Muscle layer of colon (tissue), 2 donors: Measurements from ENCODE around the gene CCDC150.
"Not testable (repeated sequence)": the region's sequence is repeated elsewhere in the genome, so short reads cannot be mapped to it uniquely, and the experiment has no call there.

Source experiments
- H3K27ac ChIP-seq: one replicate; pipeline ENCODE4 v1.7.0; 2013; ENCODE audit warnings: low read depth, mild to moderate bottlenecking, low read length, moderate library complexity
- H3K27me3 ChIP-seq, 2 donors: one replicate each; pipeline ENCODE4 v1.7.0; 2013; ENCODE audit warnings: low read length in 2 of 2, mild to moderate bottlenecking in 2 of 2; ENCODE audit not compliant: insufficient read depth in 2 of 2, control insufficient read depth in 1 of 2
- H3K36me3 ChIP-seq: one replicate; pipeline ENCODE4 v1.7.0; 2013; ENCODE audit warnings: mild to moderate bottlenecking, low read length; ENCODE audit not compliant: insufficient read depth
- H3K4me1 ChIP-seq: one replicate; pipeline ENCODE4 v1.7.0; 2013; ENCODE audit warnings: mild to moderate bottlenecking, low read length; ENCODE audit not compliant: insufficient read depth
- H3K4me3 ChIP-seq, 2 donors: one replicate each; pipeline ENCODE4 v1.7.0; 2013; ENCODE audit warnings: low read length in 2 of 2, low read depth in 1 of 2, mild to moderate bottlenecking in 1 of 2, moderate library complexity in 1 of 2
- H3K9ac ChIP-seq: one replicate; pipeline ENCODE4 v1.7.0; 2013; ENCODE audit warnings: low read length
- H3K9me3 ChIP-seq: one replicate; pipeline ENCODE4 v1.7.0; 2013; ENCODE audit warnings: mild to moderate bottlenecking, low read length
- donor health status: abdominal sarcoma.
- donor health status: Adenocarcinoma of cecum.

The CCDC150 gene

DNA sequence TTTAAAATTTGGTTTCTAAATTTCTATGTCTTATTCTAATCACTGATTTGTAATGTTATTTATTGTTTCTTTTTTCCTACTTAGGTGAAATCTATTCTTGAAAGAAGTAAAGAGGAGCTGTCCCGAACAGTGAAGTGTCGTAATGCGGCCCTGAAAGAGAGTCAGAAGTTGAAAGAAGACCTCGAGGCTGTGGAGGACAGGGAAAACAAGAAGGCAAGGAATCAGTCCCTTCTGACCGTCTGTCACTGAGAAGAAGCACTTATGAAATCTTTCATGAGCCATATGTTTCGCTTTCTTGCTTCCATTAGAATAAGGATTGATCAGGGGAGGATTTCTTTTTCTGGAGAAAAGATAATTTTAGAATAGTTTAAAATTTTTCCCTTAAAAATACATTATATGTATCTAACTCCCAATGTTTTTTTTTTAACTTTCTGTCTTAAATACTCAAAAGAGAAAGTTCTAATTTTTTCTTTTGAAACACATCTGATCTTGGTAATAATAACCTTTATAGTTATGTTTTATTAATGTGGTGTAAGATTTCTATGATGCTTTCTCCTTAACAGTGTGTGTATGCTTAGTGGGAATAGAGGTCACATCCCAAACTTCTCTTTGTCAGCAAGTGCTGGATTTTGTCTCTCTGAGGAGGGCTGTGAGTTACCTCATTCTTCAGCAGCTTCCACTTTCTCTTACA is 79.0 kb downstream of the CCDC150 start:
- H3K9ac ChIP-seq: no peak overlapping the region

GRCh38 chr2:196719110-196719872 is 79.8 kb downstream of the CCDC150 start:
- H3K9me3 ChIP-seq: no peaks in the 10 kb centered on the region
- H3K27ac ChIP-seq: no peak overlapping the region
- no peaks in the 10 kb centered on the region for H3K27me3 ChIP-seq
- H3K9ac ChIP-seq: no peak overlapping the region
- no peaks in the 10 kb centered on the region for H3K36me3 ChIP-seq
- H3K4me1 ChIP-seq: no peaks in the 10 kb centered on the region
- H3K4me3 ChIP-seq: no peak overlapping the region

More for the DNA sequence above, 79.0 kb downstream of the CCDC150 start:
- H3K4me1 ChIP-seq: no peaks in the 10 kb centered on the region
- H3K27me3 ChIP-seq: no peaks in the 10 kb centered on the region
- H3K4me3 ChIP-seq: no peak overlapping the region
- H3K36me3 ChIP-seq: no peaks in the 10 kb centered on the region
- no peaks in the 10 kb centered on the region for H3K9me3 ChIP-seq
- H3K27ac ChIP-seq: no peak overlapping the region

DNA sequence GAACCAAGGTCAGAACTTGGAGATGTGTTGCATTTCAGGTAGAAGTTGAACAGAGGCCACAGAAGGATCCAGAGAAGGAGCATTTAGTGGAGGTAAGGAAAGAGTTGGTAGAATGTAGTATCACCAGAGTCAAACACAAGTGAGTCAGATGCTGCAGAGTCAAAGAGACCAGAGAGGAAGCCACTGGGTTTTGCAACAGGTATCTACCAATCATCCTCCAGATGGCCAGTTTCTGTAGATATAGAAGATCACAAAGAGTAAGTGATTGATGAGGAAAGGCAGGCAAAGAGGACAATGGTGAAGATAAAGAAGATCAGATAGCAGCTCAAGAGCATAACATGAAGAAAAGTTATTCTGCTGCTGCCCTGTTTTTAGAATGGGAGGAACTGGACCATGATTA is 84.1 kb downstream of the CCDC150 start:
- H3K27ac ChIP-seq: no peak overlapping the region
- H3K27me3 ChIP-seq: no peaks in the 10 kb centered on the region
- H3K9me3 ChIP-seq: no peaks in the 10 kb centered on the region
- H3K4me1 ChIP-seq: no peaks in the 10 kb centered on the region
- no peaks in the 10 kb centered on the region for H3K36me3 ChIP-seq
- H3K4me3 ChIP-seq: no peak overlapping the region
- no peak overlapping the region for H3K9ac ChIP-seq

DNA sequence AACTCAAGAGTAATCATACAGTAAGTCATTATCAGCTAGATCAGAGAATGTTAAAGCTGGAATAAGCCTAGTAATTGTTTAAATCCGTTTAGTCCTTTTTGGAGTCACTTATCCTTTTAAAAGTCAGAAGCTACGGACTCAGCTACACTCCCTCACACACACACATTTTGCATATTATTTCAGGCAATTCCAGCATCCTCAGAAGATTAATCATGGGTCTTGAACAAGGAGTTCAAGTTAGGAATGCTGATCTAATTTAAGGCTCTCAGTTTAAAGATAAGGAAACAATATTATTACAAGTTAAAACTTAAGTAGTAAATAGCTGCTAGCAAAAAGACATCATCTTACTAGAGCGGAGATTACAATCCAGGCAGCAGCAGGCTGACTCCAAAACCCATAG is 85.7 kb downstream of the CCDC150 start:
- H3K9ac ChIP-seq: no peak overlapping the region
- no peaks in the 10 kb centered on the region for H3K4me1 ChIP-seq
- no peak overlapping the region for H3K4me3 ChIP-seq
- H3K27me3 ChIP-seq: no peaks in the 10 kb centered on the region
- no peaks in the 10 kb centered on the region for H3K9me3 ChIP-seq
- no peaks in the 10 kb centered on the region for H3K36me3 ChIP-seq
- no peak overlapping the region for H3K27ac ChIP-seq

DNA sequence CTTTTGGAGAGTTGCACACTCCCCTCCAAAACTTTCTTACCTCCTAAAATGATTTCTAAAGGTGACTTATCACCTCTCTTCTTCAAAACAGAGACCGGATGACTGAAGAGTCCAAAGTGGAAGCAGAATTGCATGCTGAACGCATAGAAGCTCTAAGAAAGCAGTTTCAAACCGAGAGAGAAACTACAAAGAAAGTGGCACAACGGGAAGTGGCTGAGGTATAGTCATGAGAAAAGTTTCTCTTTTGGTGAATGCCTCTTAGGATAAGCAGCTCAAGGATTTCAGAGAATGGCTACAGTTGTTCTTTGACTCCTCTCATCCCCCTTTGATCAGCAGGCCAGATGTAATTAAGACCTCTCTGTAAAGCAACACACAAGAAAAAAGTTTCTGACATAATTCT is 86.4 kb downstream of the CCDC150 start:
- H3K9me3 ChIP-seq: no peaks in the 10 kb centered on the region
- no peaks in the 10 kb centered on the region for H3K36me3 ChIP-seq
- no peak overlapping the region for H3K4me3 ChIP-seq
- no peak overlapping the region for H3K27ac ChIP-seq
- no peaks in the 10 kb centered on the region for H3K4me1 ChIP-seq
- H3K9ac ChIP-seq: no peak overlapping the region
- no peaks in the 10 kb centered on the region for H3K27me3 ChIP-seq

DNA sequence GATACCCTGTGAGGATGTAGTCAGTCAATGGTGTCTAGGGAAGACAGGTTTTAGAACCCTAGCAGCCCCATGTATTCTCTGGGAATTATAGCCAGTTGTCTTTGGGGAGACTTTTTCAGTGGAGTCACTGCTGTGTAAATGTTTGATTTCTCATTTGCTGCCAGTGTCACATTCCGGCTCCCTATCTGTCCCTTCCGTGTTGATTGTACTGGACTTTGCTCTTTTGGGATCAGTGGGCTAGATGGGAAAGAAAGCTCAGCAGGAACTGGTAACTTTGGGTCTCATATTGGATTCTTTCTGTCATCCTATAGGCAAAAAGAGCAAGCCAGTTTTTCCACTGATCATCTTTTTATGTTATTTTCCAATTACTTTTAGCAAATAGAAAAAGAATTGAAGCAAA is 89.9 kb downstream of the CCDC150 start:
- Histone ChIP-seq H3K4me1 (no peaks in the 10 kb centered on the region), H3K4me3 (no peak overlapping the region), H3K27me3 (no peaks in the 10 kb centered on the region), H3K9me3 (no peaks in the 10 kb centered on the region), H3K27ac (no peak overlapping the region), H3K9ac (no peak overlapping the region), H3K36me3 (no peaks in the 10 kb centered on the region)

DNA sequence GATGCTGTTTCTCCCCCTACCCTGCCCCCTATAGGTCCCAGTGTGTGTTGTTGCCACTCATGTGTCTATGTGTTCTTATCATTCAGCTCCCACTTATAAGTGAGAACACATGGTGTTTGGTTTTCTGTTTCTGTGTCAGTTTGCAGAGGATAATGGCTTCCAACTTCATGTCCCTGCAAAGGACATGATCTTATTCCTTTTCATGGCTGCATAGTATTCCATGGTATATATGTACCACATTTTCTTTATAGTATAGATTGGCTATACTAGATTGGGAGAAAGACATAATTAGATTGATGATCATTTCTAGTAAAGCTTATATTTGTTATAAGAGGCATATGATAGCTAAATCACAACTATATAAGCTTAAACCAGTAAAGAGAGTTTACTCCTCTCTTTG is 97.1 kb downstream of the CCDC150 start:
- H3K27me3 ChIP-seq, H3K4me1 ChIP-seq, H3K27ac ChIP-seq: not testable (repeated sequence)

DNA sequence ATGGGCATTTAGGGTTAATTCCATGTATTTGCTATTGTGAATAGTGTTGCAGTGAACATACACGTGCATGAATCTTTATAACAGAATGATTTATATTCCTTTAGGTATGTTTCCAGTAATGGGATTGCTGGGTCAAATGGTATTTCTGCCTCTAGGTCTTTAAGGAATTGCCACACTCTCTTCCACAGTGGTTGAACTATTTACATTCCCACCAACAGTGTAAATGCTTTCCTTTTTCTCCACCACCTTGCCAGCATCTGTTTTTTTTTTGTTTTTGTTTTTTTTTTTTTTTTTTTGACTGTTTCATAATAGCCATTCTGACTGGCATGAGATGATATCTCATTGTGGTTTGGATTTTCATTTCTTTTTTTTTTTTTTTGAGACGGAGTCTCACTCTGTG is 97.5 kb downstream of the CCDC150 start:
- no peaks in the 10 kb centered on the region for H3K4me1 ChIP-seq
- H3K9ac ChIP-seq: no peak overlapping the region
- H3K27ac ChIP-seq: no peak overlapping the region
- no peaks in the 10 kb centered on the region for H3K36me3 ChIP-seq
- no peaks in the 10 kb centered on the region for H3K9me3 ChIP-seq
- no peaks in the 10 kb centered on the region for H3K27me3 ChIP-seq
- no peak overlapping the region for H3K4me3 ChIP-seq

More for the DNA sequence above, 97.1 kb downstream of the CCDC150 start:
- not testable (repeated sequence) for H3K9ac ChIP-seq, H3K36me3 ChIP-seq, H3K9me3 ChIP-seq, H3K4me3 ChIP-seq

DNA sequence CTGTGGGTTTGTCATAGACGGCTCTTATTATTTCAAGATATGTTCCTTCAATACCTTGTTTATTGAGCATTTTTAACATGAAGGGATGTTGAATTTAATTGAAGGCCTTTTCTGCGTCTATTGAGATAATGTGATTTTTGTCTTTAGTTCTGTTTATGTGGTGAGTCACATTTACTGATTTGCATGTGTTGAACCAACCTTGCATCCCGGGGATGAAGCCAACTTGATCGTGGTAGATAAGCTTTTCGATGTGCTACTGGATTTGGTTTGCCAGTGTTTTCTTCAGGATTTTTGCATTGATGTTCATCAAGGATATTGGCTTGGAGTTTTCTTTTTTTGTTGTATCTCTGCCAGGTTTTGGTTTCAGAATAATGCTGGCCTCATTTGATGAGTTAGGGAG is 99.5 kb downstream of the CCDC150 start:
- Histone ChIP-seq H3K9me3 (no peaks in the 10 kb centered on the region), H3K27me3 (no peaks in the 10 kb centered on the region), H3K9ac (no peak overlapping the region), H3K27ac (no peak overlapping the region), H3K36me3 (no peaks in the 10 kb centered on the region), H3K4me3 (no peak overlapping the region), H3K4me1 (no peaks in the 10 kb centered on the region)

DNA sequence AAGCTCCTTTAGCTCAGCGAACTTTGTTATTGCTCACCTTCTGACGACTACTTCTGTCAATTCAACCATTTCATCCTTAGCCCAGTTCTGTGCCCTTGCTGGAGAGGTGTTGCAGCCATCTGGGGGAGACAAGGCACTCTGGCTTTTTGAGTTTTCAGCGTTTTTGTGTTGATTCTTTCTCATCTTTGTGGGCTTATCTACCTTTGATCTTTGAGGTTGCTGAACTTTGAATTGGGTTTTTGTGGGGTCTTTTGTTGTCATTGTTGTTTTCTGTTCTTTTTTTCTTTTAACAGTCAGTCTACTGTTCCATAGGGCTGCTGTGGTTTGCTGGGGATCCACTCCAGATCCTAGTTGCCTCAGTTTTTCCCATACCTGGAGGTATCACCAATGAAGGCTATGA is 102.7 kb downstream of the CCDC150 start:
- Histone ChIP-seq H3K9me3 (no peaks in the 10 kb centered on the region), H3K4me3 (no peak overlapping the region)

GRCh38 chr2:196742685-196743084 is 103.2 kb downstream of the CCDC150 start:
- Histone ChIP-seq H3K27ac (no peak overlapping the region), H3K9me3 (no peaks in the 10 kb centered on the region), H3K27me3 (no peaks in the 10 kb centered on the region), H3K4me3 (no peak overlapping the region), H3K4me1 (no peaks in the 10 kb centered on the region), H3K9ac (no peak overlapping the region), H3K36me3 (no peaks in the 10 kb centered on the region)

More for the DNA sequence above, 102.7 kb downstream of the CCDC150 start:
- Histone ChIP-seq H3K36me3 (no peaks in the 10 kb centered on the region), H3K4me1 (no peaks in the 10 kb centered on the region), H3K27me3 (no peaks in the 10 kb centered on the region), H3K27ac (no peak overlapping the region), H3K9ac (no peak overlapping the region)

DNA sequence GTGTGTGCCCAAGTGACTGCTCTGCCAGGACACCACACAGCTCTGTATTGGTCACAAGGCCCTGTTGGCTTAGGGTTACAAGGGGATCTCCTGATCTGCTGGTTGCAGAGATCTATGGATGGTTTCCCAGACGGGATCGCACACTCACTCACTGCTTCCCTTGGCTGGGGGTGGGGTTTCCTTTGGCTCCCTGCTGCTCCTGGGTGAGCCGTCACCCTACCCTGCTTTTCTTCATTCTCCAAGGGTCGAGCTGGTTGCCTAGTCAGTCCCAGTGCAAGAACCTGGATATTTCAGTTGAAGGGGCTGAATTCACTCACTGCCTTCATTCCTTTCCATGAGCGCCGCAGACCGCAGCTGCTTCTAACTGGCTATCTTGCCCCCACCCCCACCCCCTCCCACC is 103.7 kb downstream of the CCDC150 start:
- H3K9ac ChIP-seq: no peak overlapping the region
- no peaks in the 10 kb centered on the region for H3K36me3 ChIP-seq
- H3K27ac ChIP-seq: no peak overlapping the region
- H3K4me3 ChIP-seq: no peak overlapping the region
- no peaks in the 10 kb centered on the region for H3K4me1 ChIP-seq
- H3K27me3 ChIP-seq: no peaks in the 10 kb centered on the region
- no peaks in the 10 kb centered on the region for H3K9me3 ChIP-seq
